Keratinocyte (primary cell): ENCODE results near the gene ANTXR2.

ENCODE experiments used
- CTCF ChIP-seq, 3 experiments: IDR thresholded peaks in 1 of 3; conservative IDR thresholded peaks in 1 of 3; optimal IDR thresholded peaks in 1 of 3; 2 replicates in 2 of 3; 3 replicates in 1 of 3; pipeline versions ENCODE3 to v1.5.1; 2011; ENCODE audit warnings: low read length in 3 of 3, mild to moderate bottlenecking in 3 of 3, moderate library complexity in 2 of 3, control low read depth in 1 of 3, inconsistent platforms in 1 of 3; ENCODE audit not compliant: insufficient read depth in 2 of 3; ENCODE audit errors: extremely low read depth in 1 of 3
- EZH2 ChIP-seq: IDR thresholded peaks from one replicate; pipeline ENCODE4 v1.6.1; 2012; ENCODE audit warnings: inconsistent platforms, mild to moderate bottlenecking, low read length, moderate library complexity

GRCh38 chr4:80026100-80026499 lies 46.9 kb downstream of the ANTXR2 start:
- TF ChIP-seq CTCF (optimal IDR thresholded peaks at IDR 0.05 in 1 of 3, IDR thresholded peaks at IDR 0.05 in 1 of 3, conservative IDR thresholded peaks at IDR 0.05 in 1 of 3; ENCODE audit: extremely low read depth in 1 of 3, insufficient read depth in 2 of 3, low read length in 3 of 3) (no peak), EZH2 (no peak)
